RPMI8226 (cell line): ENCODE data around the gene SECTM1.
"Not testable (repeated sequence)": the region's sequence is repeated elsewhere in the genome, so short reads cannot be mapped to it uniquely, and the experiment has no call there.

ENCODE experiments used
- DNase-seq: peaks from one replicate; pipeline ENCODE4 v3.0.0-alpha.2; 2015

Gene SECTM1

DNA sequence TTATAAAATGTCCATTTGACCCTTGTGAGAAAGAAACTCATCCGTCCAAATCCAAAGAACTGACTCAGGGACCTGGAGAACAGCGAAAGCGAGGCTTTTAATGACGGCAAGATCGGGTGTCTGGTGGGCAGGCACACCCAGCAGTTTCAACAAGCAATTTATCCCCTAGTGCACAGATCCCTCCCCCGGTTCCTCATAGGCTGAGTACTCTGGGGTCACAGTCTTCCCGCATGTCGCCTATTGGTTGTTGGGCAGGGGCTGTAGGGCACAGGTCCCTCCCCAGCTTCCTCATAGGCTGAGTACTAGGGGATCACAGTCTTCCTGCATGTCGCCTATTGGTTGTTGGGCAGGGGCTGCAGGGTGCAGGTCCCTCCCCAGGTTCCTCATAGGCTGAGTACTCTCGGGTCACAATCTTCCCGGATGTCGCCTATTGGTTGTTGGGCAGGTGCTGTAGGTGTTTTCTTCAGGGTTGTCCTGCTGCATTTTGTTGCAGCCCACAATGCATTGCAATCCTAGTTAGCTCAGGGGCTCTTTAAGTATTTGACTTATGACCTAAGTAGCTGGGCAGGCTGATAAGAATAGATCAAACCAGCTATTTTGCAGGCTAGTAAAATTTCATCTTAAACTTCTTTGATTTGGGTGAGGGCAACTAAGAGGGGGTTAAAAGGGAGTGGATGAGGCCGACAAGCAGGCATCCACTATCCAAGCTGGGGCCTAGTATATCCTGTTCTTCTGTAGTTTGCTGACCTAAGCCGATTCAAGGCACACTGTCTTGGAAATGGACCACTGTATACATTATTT, 34.4 kb upstream of the SECTM1 start:
- no peak for DNase-seq

GRCh38 chr17:82366749-82367148, 33.2 kb upstream of the SECTM1 start:
- no peak for DNase-seq

DNA sequence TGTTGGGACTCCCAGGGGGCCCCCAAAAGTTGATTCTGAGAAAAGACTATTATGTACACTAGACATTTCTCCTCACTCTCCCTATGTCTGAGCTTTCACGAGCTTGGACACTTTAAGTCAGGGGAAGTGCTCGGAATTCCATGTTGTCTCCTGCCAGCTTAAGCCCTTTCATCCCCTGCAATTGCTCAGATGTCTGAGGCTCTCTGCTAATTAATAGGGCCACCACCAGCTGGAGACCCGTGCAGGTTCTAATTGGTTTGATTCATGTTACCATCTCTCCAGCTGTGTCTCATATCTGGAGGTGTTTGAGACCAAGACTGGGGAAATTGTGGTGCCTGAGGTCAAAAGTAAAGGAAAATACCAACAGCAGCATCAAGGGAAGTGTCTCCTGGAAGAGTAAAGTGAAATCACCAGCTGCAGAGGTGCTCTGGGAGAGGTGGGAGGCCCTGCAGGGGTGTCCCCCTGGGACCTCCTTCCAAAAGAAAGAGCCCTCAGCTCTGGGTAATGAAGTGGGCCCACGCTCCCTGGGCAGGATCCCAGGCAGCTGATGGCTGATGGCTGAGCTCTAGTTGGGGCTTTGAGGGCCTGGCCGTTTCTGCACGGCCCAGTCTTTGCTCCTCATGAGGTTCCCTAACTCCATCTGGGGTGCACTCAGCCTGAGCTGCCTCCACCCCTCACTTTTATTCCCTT, 32.2 kb upstream of the SECTM1 start:
- no peak for DNase-seq

DNA sequence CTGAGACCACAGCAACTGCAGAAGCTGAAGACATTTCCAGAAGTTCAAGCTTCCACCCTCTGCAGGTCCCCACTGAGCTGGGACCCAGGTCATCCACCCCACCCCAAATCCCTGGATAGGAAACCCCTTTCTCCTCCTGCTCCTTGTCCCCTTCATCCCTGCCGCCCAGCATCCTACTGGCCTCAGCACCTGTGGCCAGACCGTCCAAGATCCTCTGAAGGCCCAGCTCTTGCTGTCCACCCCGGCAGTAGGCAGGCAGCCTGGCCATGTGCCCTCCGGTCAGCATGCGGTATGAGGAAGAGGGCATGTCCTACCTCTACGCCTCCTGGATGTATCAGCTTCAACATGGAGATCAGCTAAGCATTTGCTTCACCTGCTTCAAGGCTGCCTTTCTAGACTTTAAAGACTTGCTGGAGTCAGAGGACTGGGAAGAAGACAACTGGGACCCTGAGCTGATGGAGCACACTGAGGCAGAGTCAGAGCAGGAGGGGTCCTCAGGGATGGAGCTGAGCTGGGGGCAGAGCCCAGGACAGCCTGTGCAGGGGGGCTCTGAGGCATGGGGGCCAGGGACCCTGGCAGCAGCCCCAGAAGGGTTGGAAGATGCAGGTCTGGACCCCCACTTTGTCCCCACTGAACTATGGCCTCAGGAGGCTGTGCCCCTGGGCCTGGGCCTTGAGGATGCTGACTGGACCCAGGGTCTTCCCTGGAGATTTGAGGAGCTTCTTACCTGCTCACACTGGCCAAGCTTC, 28.5 kb upstream of the SECTM1 start:
- DNase-seq = no peak

DNA sequence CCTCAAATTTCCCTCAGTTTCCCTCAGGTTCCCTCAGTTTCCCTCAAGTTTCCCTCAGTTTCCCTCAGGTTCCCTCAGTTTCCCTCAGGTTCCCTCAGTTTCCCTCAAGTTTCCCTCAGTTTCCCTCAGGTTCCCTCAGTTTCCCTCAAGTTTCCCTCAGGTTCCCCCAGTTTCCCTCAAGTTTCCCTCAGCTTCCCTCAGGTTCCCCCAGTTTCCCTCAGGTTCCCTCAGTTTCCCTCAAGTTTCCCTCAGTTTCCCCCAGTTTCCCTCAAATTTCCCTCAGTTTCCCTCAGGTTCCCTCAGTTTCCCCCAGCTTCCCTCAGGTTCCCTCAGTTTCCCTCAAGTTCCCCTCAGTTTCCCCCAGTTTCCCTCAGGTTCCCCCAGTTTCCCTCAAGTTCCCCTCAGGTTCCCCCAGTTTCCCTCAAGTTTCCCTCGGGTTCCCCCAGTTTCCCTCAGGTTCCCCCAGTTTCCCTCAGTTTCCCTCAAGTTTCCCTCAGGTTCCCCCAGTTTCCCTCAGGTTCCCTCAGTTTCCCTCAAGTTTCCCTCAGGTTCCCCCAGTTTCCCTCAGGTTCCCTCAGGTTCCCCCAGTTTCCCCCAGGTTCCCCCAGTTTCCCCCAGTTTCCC, 26.0 kb upstream of the SECTM1 start:
- not testable (repeated sequence) for DNase-seq

DNA sequence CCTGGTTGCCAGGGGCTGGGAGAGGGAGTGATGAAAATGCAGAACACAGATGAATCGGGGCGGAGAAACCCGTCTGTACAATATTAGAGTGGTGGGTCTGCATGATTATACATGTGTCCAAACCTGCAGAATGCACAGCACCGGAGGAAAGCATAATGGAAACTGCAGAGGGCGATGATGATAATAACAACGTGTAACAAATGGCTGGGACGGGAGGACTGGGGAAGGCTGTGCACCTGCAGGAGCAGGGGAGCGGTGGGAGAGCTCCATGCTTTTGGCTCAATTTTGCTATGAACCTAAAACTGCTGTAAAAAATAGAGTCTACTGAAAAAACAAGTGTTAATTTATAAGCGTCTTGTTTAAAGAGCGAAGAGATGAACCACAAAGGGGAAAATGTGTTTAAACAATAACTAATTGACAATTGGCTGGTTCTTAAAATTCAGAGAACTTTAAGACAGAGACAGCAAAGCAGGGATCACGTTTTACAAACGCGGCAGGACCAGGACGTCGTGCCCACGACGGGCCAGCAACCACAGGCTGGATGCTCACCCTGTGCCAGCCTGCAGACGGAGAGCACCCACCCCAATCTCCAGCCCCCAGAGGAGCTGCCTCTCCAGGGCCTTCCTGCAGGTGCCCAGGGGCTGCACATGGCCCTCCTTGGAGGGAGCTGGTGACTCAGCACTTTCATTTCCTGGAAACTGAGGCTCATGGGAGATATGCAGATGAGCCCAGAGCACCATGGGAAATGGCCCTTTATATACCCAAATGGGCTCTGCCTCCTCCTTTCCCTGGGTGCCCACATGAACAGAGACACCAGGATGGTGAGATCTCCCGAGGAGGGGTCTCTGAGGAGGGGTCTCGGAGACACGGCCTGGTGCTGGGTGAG, 25.1 kb upstream of the SECTM1 start, which contains the start of gene TEX19:
Gene TEX19, plus strand, starts transcription at position 783 of the 886 bp plus-strand sequence. CDS start 2,904 bp downstream, outside the sequence.
- DNase-seq = peak; percentile 58

DNA sequence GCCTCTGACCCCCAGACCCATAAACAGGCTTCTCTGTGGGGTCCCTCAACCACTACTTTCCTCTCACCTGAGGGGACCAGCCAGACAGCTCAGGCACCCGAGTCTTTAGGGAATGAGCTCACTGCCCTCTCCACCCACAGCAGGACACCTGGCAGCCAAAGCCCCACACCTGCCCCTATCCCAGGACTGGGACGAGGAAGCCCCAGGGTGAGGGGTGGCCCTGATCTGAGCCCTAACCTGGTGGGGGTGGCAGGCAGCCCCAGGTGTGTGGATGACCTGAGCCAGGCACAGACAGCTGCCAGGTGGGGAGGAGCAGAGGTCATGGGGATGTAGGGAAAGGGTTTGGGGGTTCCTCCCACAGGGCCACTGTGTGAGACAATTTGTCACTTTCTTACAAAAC, 23.8 kb upstream of the SECTM1 start:
- peak; percentile 83 for DNase-seq

DNA sequence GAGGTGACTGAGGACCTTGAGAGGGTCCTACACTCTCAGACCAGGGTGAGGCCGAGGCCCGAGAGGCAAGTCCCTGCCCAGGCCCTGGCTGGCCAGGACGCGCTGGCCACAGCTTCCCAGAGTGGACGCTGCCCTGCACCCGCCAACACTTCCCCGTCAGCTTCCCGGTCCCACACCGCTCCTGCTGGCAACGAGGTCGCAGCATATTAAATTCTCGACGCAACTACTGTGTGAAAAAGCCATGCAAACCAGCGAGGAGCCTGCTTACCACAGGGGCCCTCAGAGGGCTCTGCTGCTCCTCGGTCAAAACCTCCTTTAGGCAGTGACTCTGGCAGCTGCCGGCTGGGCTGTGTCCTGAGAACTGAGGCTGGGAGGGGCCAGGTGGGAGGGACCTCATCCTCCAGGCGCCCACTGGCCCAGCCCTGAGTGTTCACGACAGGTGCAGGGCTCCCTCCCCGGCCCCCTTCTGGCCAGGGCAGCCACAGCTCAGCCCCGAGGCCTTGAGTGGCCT, 23.3 kb upstream of the SECTM1 start:
- peak; percentile 95 for DNase-seq

GRCh38 chr17:82355770-82356427, 22.3 kb upstream of the SECTM1 start:
- DNase-seq = no peak

- DNase-seq = no peak
These were observed 21.3 kb upstream of the SECTM1 start for GRCh38 chr17:82354804-82355308.

GRCh38 chr17:82353484-82353883, 19.9 kb upstream of the SECTM1 start:
- DNase-seq = peak; percentile 85

DNA sequence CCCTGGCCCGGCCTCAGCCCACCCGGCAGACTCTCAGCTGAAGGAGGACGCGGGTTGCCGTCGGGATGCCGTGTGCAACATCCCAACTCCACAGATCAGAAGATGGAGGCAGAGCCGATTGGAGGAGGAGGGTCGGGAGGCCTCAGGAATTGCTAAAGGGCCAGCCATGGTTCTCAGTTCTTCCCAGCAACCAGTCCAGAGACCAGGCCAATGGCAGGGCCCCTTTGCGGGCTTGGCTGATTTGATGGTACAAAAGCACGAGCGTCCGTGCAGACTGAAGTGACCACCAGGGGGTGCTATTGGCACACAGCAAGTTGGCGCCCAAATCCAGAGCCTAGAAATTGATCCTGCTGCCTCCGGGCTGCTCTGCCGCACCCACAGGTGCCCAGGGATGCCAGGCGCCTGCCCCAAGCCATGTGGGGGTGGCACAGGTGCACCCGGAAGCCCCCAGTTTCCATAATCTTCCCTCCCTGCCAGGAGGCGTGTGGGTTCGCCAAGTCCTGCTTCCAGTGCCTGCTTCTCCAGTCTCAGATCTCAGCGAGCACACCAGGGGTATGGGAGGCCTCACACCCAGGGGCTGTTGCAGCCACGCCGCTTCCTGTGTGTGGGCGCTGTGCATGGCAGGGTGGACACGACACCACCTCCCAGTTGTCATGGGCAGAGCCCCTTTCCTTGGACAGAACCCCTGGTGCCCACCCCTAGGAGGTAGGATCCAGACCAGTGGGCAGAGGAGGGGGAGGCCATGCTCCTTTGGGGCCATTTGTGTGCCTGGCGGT, 18.3 kb upstream of the SECTM1 start:
- peak; percentile 94 for DNase-seq

- DNase-seq = peak; percentile 98
These were observed 17.7 kb upstream of the SECTM1 start for GRCh38 chr17:82351254-82351712.

DNA sequence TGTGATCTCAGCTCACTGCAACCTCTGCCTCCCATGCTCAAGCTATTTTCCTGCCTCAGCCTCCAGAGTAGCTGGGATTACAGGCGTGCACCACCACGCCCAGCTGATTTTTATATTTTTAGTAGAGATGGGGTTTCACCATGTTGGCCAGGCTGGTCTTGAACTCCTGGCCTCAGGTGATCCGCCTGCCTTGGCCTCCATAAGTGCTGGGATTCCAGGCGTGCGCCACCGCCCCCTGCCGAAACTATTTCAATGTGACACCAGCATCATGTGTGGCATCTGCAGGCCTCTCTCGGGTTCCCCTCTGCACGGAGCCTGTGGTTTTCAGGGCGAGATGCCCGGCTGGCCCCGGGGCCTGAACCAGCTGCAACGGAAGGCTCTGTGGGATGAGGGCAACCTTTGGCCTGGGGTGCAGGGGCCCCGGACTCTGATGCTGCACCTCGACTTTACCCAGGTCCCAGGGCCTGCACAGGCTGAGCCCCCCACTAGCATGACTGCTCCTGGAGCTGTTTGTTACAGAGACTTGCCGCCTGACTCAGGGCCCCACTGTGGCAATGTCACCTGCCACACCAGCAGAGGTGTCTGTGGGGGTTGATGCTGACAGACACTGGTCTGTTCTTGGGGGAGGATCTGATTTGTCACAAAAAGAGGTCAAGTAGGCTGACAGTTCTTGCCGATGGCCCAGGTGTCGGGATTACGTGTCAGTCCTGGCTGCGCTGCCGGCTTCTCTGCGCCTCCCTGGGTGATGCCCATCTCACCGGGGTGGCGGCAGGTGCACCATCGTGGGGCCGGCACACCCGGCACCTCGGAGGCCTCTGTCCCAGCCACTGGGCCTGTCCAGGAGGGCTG, 16.8 kb upstream of the SECTM1 start:
- DNase-seq = peak; percentile 96

- DNase-seq = no peak
These were observed 15.7 kb upstream of the SECTM1 start for GRCh38 chr17:82349287-82349701.

DNA sequence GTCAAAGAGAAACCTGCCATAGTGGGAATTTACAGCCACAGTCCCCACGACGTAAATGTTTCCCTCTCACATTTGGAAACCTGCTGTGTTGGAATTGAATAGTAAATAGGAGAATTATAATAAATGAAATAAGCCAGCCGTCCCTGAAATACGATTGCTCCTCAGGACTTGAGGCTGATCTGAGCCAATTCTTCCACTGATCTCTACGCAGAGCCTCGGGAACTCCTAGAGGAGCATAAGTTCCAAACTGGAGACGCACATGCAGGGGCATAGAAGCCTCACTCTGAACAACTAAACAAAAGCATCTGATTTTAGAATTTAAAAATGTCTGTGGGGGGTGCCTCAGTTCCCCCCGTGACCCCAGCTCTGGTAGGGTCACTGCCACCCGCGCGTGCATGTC, 15.3 kb upstream of the SECTM1 start:
- no peak for DNase-seq

GRCh38 chr17:82348434-82348833, 14.9 kb upstream of the SECTM1 start:
- no peak for DNase-seq

DNA sequence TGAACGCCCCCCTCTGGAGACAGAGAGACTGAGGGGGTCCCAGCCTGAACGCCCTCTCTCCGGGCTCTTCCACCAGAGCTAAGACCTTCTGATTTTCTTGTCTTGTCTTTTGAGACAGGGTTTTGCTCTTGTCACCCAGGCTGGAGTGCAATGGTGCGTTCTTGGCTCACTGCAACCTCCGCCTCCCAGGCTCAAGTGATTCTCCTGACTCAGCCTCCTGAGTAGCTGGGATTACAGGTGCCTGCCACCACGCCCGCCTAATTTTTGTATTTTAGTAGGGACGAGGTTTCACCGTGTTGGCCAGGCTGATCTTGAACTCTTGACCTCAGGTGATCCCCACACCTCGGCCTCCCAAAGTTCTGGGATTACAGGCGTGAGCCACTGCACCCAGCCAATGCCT, 14.4 kb upstream of the SECTM1 start:
- DNase-seq = peak; percentile 8
